Anterior cingulate cortex (tissue), 58 donors: Measurements from ENCODE around the gene ZNF775.
A peak's percentile ranks its signal among the peaks of the same experiment; 100 is the strongest.

Source experiments
- DNase-seq, 58 donors: peaks; one replicate each; lab custom pipeline; 2025; lab: John Stamatoyannopoulos, UW

ZNF775 gene

GRCh38 chr7:150408393-150409299 lies 29.5 kb downstream of the ZNF775 start:
- no peak for DNase-seq

GRCh38 chr7:150409300-150410030 lies 30.3 kb downstream of the ZNF775 start:
- no peak for DNase-seq

- no peak for DNase-seq
Measured at GRCh38 chr7:150410131-150410530, 31.0 kb downstream of the ZNF775 start.

GRCh38 chr7:150410680-150411346 lies 31.7 kb downstream of the ZNF775 start:
- peak in 14 of 58 donors; percentile 13 to 44 (median 27) for DNase-seq

- no peak for DNase-seq
Measured at GRCh38 chr7:150411606-150412005, 32.5 kb downstream of the ZNF775 start.

GRCh38 chr7:150412016-150412415 lies 32.9 kb downstream of the ZNF775 start:
- no peak for DNase-seq

- no peak for DNase-seq
Measured at GRCh38 chr7:150412518-150413488, 33.7 kb downstream of the ZNF775 start.

- DNase-seq, result no peak
Measured at GRCh38 chr7:150413640-150414081, 34.5 kb downstream of the ZNF775 start.

GRCh38 chr7:150415161-150416153 lies 36.3 kb downstream of the ZNF775 start:
- no peak for DNase-seq

GRCh38 chr7:150417239-150417638 lies 38.1 kb downstream of the ZNF775 start:
- DNase-seq, result no peak

- no peak for DNase-seq
Measured at GRCh38 chr7:150417863-150418262, 38.7 kb downstream of the ZNF775 start.

GRCh38 chr7:150420242-150420641 lies 41.1 kb downstream of the ZNF775 start:
- DNase-seq, result no peak

- peak in 48 of 58 donors; percentile 19 to 83 (median 51) for DNase-seq
Measured at GRCh38 chr7:150420987-150421674, 42.0 kb downstream of the ZNF775 start.

- no peak for DNase-seq
Measured at GRCh38 chr7:150421831-150422230, 42.7 kb downstream of the ZNF775 start.

- DNase-seq, result no peak
Measured at GRCh38 chr7:150425670-150426069, 46.5 kb downstream of the ZNF775 start.

GRCh38 chr7:150428671-150429451 lies 49.7 kb downstream of the ZNF775 start:
- DNase-seq, result peak in 23 of 58 donors; percentile 10 to 76 (median 41)

GRCh38 chr7:150429699-150430098 lies 50.6 kb downstream of the ZNF775 start:
- no peak for DNase-seq
